ENCODE measurements around the gene OBSCN.

OBSCN gene

DNA sequence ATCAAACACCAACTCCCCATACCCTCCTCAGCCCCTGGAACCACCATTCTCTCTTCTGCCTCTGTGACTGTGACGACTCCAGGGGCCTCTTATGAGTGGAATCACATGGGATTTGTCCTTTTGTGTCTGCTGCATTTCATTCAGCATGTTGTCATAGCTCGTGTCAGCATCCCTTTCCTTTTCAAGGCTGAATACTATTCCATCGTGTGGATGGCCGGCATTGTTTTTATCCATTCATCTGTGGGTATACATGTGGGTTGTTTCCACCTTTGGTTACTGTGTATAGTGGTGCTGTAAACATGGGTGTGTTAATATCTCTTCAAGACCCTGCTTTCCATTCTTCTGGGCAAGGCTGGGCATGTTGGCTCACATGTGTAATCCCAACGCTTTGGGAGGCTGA lies 17.1 kb upstream of the OBSCN start:
- DNase-seq (ENCODE audit: low read depth): no peak

DNA sequence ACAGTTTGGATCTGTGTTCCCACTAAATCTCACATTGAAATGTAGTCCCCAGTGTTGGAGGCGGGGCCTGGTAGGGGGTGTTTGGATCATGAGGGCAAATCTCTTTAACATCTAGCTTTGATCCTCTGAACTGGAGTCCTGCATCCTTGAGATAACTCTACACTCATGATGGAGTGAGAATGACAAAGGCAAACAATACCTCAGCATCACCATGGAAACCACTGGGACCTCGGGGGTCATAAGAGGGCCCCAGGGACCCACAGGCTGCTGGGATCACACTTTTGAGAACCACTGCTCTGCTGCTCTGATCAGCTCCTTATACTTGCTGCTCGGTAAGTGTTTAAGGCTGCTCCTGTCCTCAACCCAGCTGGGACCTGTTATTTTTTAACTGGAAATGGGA lies 13.4 kb upstream of the OBSCN start:
- no peak for DNase-seq (ENCODE audit: low read depth)

DNA sequence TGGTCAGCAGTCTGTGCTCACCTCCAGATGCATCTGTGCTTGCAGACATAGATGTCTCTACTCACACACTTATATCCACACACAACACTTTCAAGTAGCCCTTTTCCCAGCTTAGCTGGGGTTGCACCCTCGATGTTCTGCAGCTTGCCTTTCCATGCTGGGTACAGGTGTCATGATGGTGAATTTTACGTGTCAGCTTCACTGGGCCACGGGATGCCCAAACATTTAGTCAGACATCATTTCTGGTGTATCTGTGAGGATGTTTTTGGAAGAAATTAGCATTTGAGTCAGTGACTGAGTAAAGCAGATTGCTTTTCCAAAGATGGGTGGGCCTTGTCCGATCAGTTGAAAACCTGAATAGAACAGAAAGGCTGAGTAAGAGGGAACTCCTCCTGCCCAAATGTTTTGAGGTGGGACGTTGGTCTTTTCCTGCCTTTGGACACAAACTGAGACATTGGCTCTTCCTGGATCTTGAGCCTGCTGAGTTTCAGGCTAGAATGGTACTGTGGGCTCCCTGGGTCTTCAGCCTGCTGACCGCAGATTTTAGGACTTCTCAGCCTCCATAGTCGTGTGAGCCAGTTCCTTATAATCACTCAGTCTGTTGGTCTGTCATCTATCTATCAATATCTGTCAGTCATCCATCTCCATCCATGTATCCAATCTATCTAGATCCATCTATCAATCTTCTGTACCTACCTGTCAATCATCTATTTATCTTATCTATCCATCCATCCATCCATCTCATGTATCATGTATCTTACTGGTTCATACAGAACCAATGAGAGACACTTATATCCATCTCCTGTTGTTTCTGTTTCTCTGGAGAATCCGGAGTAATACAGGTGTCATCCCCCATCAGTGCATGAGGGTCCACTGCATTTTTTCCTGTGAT lies 12.7 kb upstream of the OBSCN start:
- DNase-seq (ENCODE audit: low read depth): no peak

DNA sequence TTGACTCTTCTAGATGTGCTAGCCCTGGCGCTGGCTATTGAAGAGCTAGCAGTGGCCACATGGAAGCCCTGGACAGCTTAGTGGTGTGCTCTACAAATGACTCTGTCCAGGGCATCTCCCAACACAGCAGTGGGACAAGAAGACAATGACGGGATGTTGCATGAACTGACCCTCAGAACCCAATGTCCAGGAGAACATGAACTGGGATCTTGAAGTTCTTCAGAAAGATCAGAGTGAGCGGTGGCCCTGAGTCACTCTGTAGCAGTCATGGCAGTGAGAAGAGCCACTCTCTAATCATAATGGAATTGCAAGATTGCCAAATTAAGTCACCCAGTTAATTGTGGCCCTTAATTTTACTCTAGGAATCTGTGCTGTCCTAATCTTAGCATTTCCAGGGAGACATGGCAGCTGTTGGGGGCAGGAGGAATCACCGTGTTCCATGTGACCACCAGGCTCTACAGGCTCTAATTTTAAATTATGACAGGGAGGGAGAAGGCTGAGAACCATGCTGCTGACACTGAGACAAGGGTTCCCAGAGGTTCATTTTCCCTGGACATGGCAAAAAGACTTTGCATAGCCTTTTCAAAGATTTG lies 10.2 kb upstream of the OBSCN start:
- DNase-seq (ENCODE audit: low read depth): no peak

DNA sequence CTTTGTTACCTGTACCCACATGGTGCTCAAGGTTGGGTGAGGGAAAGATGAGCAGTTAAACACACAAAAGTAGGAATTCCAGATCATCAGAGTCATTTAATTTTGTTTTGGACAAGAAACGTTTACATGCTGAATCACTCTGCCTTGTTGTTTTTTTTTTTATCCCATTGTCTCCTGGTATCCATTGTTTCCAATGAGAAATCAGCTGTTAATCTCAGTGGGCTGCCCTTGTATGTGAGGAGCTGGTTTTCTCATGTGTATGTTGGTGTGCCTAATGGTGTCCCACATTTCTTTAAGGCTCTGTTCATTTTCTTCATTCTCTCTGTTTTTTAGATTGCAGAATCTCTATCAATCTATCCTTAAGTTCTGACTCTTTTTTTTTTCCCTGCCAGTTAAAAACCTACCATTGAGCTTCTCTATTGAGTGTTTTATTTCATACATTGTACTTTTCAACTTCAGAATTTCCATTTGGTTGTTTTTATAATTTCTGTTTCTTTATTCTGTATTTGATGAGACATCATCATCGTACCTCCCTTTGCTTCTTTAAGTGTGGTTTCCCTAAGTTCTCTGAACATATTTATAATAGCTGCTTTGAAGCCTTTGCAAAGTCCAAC lies 8.8 kb upstream of the OBSCN start:
- DNase-seq (ENCODE audit: low read depth): no peak

DNA sequence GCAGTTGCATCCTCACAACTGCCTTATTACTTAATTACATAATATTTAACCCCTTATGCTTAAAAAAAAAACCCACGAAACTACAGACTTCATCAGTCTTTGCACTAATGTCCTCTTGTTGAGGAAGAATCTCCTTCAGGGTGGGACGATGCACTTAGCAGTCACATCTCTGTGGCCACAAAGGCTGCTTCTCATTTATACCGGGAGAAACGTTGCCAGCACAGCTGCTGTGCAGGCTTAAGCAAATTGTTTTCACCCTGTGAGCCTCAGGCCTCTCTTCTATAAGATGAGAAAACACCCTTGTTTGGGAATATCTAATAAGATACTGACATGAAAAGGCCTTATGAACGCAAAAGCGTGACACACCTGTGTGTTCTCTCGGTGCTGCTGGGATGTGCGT lies 2.9 kb upstream of the OBSCN start:
- DNase-seq (ENCODE audit: low read depth): no peak

DNA sequence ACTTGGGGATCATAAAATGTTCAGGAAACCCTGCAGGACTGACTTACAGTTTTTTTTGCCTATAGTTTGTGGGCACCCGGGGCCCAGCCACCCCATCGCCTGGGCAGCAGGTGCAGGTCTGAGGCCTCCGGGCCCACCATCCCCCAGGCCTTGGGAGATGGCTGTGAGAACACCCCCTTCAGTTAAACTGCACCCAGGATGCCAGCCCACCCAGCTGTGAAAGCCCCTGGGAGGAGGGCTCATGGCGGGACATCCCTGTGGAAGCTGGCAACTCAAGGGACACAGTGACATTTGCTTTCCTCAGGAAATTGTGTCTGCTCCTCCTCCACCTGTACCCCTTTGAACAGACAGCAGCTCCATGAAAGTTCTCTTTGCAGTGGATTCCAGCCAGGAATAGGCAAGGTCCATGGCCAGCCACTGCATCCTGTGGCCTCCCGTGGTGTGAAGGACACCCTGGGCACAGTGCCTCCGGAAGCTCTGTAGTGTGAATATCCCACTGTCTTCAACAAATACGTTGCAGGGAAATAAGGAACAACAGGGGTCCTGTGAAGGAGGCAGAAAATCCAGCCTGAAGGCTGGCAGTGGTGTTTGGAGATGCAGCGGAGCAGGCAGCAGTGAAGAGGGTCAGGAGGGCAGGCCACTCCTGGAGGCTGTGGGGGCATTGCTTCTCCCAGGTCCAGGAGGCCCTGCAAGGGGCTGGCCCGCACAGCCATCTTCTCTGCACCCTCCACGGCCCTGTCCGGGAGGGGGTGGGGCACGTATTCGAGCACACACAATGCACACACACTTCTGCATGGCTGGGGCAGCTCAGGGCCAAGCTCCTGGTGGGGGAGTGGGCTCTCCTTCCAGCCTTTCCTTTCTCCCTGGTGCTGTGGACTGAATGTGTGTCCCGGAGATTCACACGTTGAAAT lies 2.1 kb upstream of the OBSCN start:
- no peak for DNase-seq (ENCODE audit: low read depth)

DNA sequence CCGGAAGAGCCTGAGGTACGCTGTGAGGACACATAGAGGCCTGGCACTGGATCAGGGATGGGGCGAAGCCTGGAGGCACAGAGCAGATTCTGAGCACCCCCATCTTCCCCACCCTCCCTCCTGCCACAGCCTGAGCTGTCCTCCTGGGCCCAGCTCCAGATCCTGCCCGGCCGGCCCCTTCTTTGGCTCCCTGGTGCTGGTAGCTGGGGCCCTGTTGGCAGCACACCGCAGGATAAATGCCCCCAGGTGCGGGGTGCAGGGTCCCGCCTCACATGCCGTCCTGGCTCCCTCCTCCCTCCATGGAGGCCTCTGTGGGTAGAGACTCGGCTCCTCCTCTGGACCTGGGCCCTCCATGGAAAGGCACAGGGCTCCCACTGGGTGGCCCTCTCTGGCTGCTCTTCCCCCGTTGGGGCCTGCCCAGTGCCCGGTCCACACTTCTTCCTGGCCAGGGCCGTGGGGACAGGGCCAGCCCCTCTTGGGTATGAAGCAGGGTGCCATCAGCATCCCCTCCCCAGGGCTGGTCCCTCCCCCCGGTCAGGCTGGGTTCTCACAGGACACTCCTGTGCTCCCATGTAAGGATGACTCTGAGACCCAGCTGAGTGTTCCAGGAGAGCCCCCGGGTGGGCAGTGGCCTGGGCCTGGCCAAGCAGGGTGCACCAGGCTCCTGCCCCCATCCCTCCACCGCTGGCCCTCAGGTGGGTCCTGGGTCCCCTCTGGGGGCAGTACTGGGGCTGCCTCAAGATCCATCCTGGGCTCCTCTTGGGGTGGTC lies 1.1 kb upstream of the OBSCN start:
- DNase-seq (ENCODE audit: low read depth): no peak

DNA sequence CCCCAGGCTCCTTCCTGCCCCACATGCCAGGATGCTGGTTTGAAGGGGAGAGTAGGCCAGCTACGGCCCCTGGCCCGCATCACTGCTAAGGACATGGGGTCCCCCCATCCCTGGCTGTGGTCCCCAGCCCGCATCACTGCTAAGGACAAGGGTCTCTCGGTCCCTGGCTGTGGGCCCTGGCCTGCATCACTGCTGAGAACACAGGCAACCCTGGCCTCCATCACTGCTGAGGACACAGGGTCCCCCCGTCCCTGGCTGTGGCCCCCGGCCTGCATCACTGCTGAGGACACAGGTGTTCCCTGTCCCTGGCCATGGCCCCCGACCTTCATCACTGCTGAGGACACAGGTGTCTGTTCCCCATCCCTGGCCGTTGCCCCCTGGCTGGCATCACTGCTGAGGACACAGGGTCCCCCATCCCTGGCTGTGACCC lies 448 bp upstream of the OBSCN start:
- no peak for DNase-seq (ENCODE audit: low read depth)

DNA sequence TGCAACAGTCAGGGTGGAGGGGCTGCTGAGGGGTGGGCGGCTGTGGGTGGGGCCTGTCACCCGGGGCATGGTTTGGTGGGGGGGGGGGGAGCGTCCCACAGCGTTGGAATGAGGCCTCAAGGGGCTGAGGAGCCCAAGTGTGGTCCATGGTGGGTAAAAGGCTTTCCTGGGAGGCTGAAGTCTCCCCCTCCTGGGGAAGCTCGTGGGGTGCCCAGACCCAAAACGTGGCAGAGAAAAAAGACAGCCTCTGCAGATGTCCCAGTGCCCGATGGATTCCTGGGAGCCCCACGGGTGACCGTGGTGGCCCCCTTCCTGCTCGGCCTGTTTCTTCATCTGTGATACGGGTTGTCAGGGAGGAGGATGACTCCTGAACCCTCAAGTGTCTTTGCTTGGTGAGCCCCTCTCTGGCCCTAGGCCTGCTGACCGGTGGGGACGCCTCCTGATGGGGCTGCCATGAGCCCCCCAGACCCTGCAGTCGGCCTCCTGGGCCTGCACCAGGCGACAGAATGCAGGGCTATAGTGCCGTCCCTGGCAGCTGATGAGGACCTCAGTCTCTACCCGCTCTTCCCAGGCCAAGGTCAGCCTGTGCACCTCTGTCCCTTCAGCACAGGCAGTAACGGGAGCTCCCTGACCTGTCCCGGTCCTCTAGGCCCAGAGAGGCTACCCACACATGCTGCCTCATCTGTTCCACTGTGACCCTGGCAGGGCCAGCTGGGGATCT lies 1.1 kb downstream of the OBSCN start:
- DNase-seq (ENCODE audit: low read depth): no peak

DNA sequence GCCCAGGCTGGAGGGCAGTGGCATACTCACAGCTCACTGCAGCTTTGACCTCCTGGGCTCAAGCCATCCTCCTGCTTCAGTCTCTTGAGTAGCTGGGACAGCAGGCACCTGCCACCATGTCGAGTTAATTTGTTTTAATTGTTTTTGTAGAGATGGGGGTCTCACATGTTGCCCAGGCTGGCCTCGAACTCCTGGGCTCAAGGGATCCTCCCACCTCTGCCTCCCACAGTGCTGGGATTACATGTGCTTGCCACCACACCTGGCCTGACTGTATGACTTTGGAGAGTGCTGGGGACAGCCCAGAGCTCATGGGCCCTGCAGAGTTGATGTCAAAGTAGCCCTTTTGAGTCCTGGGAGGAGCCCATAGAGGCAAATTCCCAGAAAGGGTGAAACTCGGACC lies 1.8 kb downstream of the OBSCN start:
- no peak for DNase-seq (ENCODE audit: low read depth)

DNA sequence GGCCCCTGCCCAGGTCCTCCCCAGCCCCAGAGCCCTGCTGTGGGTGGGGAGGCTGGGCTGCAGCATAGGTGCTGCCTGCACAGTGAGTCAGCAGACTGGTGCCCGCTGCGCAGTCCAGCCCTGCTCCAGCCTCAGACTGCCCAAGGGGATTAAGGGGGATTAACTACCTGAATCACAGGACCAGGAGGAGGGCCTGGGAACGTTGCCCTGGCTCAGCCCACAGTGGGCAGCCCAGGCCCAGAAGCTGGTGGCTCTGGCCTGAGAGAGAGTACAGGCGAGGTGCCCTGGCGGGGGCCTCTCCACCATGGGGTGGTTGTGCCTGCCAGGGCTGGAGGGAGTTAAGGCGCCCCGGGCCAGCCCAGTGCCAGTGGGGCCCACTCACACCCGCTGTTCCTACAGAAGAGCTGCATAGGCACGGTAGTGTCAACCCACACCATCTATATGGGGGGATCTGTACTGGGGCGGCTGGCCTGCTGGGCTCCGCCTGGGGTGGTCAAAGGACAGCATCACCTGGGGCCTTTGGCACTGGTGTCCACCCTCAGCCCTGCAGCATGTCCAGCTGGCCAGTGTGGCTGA lies 2.3 kb downstream of the OBSCN start:
- no peak for DNase-seq (ENCODE audit: low read depth)

DNA sequence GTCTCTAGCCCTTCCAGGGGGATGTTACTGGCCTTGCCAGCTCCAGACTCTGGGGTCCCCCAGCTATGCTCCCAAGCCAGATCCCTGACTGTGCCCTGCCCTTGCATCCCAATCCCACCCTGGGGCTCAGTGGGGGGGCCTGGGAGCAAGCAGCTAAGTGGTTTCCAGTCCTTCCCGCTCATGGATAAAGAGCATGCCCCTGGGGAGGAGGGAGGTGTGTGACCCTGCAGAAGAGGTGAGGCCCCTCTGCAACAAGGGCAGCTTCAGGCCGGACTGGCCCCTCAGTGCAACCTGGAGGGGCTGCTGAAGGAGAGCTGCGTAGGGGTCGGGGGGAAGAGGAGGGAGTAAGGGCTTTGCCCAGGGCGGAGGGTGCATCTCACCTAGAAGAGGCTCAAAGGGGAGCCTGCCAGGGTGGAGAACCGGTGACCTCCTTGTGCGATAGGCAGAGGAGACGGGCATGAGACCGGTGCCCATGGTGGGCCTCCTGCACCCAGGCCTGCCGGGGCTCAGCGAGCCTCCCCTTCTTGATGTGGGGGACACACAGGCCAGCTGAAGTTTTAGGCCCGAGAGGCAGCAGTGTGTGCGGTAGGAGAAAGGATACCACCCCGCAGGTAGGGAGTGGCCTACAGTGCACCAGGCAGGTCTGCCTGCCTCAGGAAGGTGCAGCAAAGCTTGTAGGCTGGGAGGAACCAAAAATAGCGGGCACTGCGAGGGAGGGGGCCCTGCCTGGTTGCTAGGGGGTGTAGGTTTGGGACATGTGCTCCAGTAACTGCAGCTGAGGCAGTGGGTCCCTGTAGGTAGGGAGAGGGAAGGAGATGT lies 3.1 kb downstream of the OBSCN start:
- DNase-seq (ENCODE audit: low read depth): no peak

DNA sequence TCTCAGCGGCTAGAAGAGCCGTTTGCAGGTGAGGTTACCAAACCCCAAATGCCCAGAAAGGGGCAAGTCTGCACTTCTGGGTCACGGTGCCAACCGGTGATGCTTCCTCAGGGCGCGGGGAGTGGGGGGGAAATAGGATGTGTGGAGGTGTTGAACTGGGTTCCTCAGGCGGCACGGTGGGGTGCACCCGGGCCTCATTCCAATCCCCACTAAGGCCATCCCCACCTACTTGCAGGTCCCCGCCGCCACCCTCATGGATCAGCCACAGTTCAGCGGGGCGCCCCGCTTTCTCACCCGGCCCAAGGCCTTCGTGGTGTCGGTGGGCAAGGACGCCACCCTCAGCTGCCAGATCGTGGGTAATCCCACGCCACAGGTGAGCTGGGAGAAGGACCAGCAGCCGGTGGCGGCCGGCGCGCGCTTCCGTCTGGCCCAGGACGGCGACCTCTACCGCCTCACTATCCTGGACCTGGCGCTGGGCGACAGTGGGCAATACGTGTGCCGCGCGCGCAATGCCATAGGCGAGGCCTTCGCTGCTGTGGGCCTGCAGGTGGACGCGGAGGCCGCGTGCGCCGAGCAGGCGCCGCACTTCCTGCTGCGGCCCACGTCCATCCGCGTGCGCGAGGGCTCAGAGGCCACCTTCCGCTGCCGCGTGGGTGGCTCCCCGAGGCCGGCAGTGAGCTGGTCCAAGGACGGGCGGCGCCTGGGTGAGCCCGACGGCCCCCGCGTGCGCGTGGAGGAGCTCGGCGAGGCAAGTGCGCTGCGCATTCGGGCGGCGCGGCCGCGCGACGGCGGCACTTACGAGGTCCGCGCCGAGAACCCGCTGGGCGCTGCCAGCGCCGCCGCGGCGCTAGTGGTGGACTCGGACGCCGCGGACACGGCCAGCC lies 3.9 kb downstream of the OBSCN start:
- no peak for DNase-seq (ENCODE audit: low read depth)

DNA sequence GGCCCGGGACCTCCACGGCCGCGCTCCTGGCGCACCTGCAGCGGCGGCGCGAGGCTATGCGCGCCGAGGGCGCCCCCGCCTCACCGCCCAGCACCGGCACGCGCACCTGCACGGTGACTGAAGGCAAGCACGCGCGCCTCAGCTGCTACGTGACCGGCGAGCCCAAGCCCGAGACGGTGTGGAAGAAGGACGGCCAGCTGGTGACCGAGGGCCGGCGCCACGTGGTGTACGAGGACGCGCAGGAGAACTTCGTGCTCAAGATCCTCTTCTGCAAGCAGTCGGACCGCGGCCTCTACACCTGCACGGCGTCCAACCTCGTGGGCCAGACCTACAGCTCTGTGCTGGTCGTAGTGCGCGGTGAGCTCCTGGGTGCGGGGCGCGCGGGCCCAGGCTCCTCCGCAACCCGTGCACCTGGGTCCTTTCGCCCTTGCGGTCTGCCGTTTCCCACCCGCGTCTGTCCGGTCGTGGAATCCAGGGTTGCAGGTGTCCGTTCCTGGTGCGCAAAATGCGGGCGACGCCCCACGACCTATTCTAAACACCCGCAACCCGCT lies 4.6 kb downstream of the OBSCN start:
- DNase-seq (ENCODE audit: low read depth): no peak

DNA sequence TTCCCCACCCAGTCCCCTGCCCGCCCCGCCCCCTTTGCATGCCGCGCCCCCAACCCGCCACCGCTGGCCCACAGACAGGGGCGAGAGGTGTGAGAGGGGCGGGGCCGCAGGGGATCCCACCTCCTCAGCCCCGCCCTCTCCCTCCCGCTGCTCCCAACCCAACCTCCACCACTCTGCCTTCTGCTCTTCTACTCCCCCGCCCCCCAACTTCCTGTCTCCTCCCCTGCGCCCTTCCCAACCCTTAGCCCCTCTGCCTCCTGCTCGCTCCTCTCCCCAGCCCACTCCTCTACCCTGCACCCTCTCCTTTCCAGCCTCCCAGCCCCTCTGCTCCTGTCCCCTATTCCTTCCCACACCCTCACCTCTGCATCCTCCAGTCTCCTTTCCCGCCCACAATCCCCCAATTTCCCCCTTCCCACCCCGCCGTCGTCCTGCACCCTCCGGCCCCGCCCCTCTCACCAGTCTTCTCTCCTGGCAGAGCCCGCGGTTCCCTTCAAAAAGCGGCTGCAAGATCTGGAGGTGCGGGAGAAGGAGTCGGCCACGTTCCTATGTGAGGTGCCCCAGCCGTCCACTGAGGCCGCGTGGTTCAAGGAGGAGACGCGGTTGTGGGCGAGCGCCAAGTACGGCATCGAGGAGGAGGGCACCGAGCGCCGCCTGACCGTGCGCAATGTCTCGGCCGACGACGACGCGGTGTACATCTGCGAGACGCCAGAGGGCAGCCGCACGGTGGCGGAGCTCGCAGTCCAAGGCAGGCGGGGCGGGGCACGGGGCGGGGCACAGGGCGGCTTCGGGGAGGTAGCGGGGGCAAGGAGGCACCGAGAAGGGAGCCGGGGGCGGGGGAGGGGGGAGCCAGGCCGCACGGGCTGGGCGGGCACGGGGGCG lies 5.4 kb downstream of the OBSCN start:
- DNase-seq (ENCODE audit: low read depth): peak; percentile 89

Data from activated T-helper 9 cell treated with anti-CD3 and anti-CD28 coated beads, Interleukin-2, amount 50 U/mL, for 16 hours (primary cell).